Effector memory CD4-positive, alpha-beta T cell (primary cell): ENCODE measurements around the gene ALDH2.

Source experiments
- DNase-seq, 3 donors: peaks; one replicate each; pipeline ENCODE4 v3.0.0-alpha.2; 2020
- H3K27ac ChIP-seq: 2 replicates; pipeline ENCODE4 v1.7.0; 2013; ENCODE audit warnings: mild to moderate bottlenecking, low read length, moderate library complexity; ENCODE audit not compliant: insufficient read depth, poor library complexity, severe bottlenecking
- H3K27me3 ChIP-seq: replicated peaks from 2 replicates; pipeline ENCODE4 v1.7.0; 2013; ENCODE audit warnings: mild to moderate bottlenecking, low read length; ENCODE audit not compliant: insufficient read depth, control insufficient read depth, poor library complexity, severe bottlenecking
- H3K36me3 ChIP-seq: 2 replicates; pipeline ENCODE4 v1.7.0; 2013; ENCODE audit warnings: mild to moderate bottlenecking, low read length, moderate library complexity; ENCODE audit not compliant: control insufficient read depth, insufficient read depth
- H3K4me1 ChIP-seq: 2 replicates; pipeline ENCODE4 v1.7.0; 2013; ENCODE audit warnings: low read length, mild to moderate bottlenecking; ENCODE audit not compliant: control insufficient read depth, insufficient read depth, poor library complexity, severe bottlenecking
- H3K4me3 ChIP-seq: 2 replicates; pipeline ENCODE4 v1.7.0; 2013; ENCODE audit warnings: low read length, low read depth, mild to moderate bottlenecking; ENCODE audit not compliant: insufficient read depth, poor library complexity, severe bottlenecking
- H3K9me3 ChIP-seq: 2 replicates; pipeline ENCODE4 v1.7.0; 2013; ENCODE audit warnings: mild to moderate bottlenecking, low read length, moderate library complexity; ENCODE audit not compliant: control insufficient read depth

ALDH2 gene

DNA sequence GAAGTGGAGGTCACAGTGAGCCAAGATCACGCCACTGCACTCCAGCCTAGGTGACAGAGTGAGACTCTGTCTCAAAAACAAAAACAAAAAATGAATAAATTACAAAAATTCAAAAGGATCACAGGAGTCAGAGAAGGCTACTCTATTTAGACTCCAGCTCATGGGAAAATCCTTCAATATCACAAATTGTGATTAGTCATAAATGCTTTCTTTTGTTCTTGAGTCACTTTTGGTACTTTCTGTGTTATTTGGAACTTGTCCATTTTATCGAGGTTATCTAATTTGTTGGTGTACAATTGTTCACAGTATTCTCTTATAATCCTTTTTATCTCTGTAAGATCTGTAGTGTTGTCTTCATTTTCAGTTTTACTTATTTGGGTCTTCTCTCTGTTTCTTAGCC, 18.9 kb downstream of the ALDH2 start:
- no peaks in the 10 kb centered on the region for H3K27me3 ChIP-seq
- no peaks in the 10 kb centered on the region for H3K4me1 ChIP-seq
- no peaks in the 10 kb centered on the region for H3K36me3 ChIP-seq
- no peak overlapping the region for H3K4me3 ChIP-seq
- no peak overlapping the region for H3K27ac ChIP-seq
- DNase-seq, result no peak
- no peaks in the 10 kb centered on the region for H3K9me3 ChIP-seq

DNA sequence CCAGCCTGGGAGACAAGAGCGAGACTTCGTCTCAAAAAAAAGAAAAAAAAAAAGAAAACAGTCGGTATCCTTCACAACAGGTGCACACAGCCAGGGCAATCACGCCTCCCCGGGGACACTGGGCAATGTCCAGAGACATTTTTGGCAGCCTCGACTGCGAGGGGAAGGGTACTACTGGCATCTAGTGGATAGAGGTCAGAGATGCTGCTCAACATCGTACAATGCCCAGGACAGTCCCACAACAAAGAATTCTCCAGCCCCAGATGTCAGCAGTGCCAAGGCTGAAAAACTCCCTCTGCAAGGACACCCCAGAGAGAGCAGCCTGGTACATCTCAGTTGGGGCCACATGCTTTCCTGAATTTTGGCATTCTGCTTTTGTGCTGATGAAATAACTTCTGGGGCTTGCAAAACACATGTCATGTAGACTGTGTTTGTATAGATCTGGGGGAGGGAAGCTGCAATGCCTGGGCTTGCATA, 21.5 kb downstream of the ALDH2 start:
- no peak overlapping the region for H3K4me3 ChIP-seq
- H3K27ac ChIP-seq, result no peak overlapping the region
- no peaks in the 10 kb centered on the region for H3K9me3 ChIP-seq
- H3K4me1 ChIP-seq, result no peaks in the 10 kb centered on the region
- no peaks in the 10 kb centered on the region for H3K27me3 ChIP-seq
- no peak for DNase-seq
- H3K36me3 ChIP-seq, result no peaks in the 10 kb centered on the region

DNA sequence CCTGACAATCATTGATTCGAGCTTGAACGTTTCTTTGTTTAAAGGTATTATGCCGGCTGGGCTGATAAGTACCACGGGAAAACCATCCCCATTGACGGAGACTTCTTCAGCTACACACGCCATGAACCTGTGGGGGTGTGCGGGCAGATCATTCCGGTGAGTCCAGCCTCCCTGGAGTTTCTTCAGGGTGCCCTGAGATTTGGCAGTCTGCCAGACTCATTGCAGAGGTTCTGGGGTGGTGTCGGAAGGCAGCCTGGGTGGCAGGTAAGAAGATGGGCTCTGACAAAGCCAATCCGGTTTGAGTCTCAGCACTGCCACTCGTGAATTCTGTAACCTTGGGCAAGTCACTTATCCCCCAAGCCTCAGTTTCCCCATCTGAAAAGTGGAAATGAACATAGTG, 23.0 kb downstream of the ALDH2 start:
- no peaks in the 10 kb centered on the region for H3K36me3 ChIP-seq

DNA sequence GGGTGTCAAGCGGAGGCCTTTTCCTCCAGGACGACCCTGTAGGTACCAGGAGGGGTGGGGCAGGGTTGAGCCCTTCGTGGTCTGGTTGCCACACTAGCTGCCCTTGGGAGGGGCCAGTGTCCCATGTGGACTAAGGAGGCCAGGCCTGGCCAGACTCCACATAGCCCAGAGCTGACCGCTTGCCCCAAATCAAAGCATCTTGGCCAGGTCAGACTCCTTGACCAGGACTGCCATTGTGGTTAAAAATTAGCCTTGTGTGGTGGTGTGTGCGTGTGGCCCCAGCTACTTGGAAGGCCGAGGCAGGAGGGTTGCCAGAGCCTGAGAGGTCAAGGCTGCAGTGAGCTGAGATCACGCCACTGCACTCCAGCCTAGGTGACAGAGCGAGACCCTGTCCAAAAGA, 24.8 kb downstream of the ALDH2 start:
- no peak for DNase-seq
- Histone ChIP-seq H3K4me1 (no peaks in the 10 kb centered on the region), H3K27me3 (no peaks in the 10 kb centered on the region), H3K36me3 (no peaks in the 10 kb centered on the region), H3K27ac (no peak overlapping the region), H3K9me3 (no peaks in the 10 kb centered on the region), H3K4me3 (no peak overlapping the region)

More for the DNA sequence above, 23.0 kb downstream of the ALDH2 start:
- Histone ChIP-seq H3K4me1 (no peaks in the 10 kb centered on the region), H3K4me3 (no peak overlapping the region), H3K27me3 (no peaks in the 10 kb centered on the region), H3K27ac (no peak overlapping the region), H3K9me3 (no peaks in the 10 kb centered on the region)
- DNase-seq, result no peak

DNA sequence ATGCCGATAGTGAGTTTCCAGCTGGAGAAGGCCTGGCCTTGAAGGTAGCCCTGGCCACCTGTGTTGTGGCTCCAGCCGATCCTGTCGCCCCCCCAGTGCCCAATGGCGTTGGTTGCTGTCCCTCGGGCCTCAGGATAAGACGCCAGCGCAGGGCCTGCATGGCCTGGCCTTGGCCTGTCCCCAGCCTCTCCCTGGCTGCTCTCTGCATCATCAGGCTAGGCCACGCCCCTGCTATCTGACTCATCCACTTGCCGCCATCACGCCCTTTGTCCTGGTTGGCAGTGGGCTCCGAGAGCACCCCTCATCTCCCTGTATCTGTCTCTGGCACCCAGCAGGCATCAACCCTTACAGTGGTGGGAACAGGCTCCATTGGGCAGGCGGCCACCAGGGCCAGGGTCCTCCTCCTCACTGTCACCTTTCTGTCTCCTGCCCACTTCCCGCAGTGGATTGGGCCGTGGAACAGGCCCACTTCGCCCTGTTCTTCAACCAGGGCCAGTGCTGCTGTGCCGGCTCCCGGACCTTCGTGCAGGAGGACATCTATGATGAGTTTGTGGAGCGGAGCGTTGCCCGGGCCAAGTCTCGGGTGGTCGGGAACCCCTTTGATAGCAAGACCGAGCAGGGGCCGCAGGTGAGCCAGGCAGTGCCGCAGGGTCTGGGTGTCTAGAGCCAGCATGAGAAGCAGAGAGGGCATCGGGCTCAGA, 25.6 kb downstream of the ALDH2 start:
- no peaks in the 10 kb centered on the region for H3K27me3 ChIP-seq
- no peaks in the 10 kb centered on the region for H3K4me1 ChIP-seq
- no peaks in the 10 kb centered on the region for H3K36me3 ChIP-seq
- H3K27ac ChIP-seq, result no peak overlapping the region
- H3K9me3 ChIP-seq, result no peaks in the 10 kb centered on the region
- no peak overlapping the region for H3K4me3 ChIP-seq
- no peak for DNase-seq

DNA sequence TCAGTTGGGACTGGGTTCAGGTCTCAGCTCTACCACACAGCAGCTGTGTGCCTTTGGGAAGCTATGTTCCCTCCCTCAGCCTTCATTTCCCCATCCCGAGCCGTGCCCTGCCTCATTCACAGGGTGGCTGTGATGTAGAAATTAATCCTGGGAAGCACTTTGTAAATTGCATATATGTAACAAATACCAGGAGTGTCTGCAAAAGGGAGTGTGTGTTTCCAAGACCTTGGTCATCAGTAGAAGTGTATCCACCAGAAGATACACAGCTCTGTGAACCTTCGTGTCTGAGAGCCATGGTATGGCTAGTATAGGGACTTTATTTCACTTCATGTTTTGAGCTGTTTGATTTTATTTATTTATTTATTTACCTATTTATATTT, 26.1 kb downstream of the ALDH2 start:
- Histone ChIP-seq H3K27me3 (no peaks in the 10 kb centered on the region), H3K4me3 (no peak overlapping the region), H3K9me3 (no peaks in the 10 kb centered on the region), H3K4me1 (no peaks in the 10 kb centered on the region), H3K36me3 (no peaks in the 10 kb centered on the region), H3K27ac (no peak overlapping the region)
- no peak for DNase-seq

DNA sequence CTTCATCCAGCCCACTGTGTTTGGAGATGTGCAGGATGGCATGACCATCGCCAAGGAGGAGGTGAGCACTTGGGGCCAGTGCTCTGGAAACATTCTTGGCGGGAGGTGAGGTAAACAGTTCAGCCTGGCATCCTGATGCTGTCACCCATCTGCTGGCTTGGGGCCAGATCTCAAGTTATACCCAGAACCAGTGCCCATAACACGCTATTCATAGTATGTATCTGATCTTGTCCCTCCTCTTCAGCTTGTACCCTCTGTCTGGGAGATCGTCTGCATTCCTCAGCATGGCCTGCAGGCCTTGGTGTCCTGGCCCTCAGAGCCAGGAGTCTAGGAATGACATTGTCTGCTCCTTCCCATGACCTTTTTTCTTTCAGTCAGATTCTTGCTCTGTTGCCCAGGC, 31.4 kb downstream of the ALDH2 start:
- no peaks in the 10 kb centered on the region for H3K9me3 ChIP-seq
- no peak overlapping the region for H3K4me3 ChIP-seq
- DNase-seq, result no peak
- H3K4me1 ChIP-seq, result no peaks in the 10 kb centered on the region
- H3K27me3 ChIP-seq, result no peaks in the 10 kb centered on the region
- no peaks in the 10 kb centered on the region for H3K36me3 ChIP-seq
- no peak overlapping the region for H3K27ac ChIP-seq

DNA sequence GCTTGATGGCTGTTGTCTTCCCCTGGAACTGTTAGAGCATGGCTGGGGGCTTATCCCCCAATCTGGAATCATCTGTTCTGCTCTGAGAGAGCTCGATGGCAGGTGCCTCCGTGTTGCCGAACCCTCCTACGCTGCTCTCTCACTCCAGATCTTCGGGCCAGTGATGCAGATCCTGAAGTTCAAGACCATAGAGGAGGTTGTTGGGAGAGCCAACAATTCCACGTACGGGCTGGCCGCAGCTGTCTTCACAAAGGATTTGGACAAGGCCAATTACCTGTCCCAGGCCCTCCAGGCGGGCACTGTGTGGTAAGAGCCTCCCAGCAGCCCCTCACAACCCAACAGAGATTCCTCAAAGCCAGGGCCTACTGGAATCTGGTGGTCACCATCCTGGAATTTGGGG, 33.0 kb downstream of the ALDH2 start:
- DNase-seq, result no peak

DNA sequence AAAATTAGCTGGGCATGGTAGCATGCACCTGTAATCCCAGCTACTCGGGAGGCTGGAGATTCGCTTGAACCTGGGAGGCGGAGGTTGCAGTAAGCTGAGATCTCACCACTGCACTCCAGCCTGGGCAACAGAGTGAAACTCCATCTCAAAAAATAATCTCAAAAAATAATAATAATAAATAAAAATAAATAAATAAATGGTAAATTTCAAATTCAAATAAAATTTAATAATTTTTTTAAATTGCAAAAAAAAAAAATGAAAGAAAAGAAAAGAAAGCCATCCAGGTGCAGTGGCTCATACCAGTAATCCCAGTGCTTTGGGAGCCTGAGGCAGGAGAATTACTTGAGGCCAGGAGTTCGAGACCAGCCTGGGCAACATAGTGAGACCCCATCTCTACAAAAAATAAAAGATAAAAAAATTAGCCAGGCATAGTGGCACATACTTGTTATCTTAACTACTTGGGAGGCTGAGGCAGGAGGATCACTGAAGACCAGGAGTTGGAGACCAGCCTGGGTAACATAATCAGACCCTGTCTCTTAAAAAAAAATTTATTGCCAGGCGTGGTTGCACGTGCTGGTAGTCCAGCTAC, 36.4 kb downstream of the ALDH2 start:
- Histone ChIP-seq H3K36me3 (no peaks in the 10 kb centered on the region), H3K4me3 (no peak overlapping the region), H3K9me3 (no peaks in the 10 kb centered on the region), H3K4me1 (no peaks in the 10 kb centered on the region), H3K27me3 (no peaks in the 10 kb centered on the region), H3K27ac (no peak overlapping the region)
- no peak for DNase-seq

More for the DNA sequence above, 33.0 kb downstream of the ALDH2 start:
- H3K9me3 ChIP-seq, result no peaks in the 10 kb centered on the region
- no peaks in the 10 kb centered on the region for H3K27me3 ChIP-seq
- no peak overlapping the region for H3K27ac ChIP-seq
- H3K36me3 ChIP-seq, result no peaks in the 10 kb centered on the region
- H3K4me3 ChIP-seq, result no peak overlapping the region
- H3K4me1 ChIP-seq, result no peaks in the 10 kb centered on the region

DNA sequence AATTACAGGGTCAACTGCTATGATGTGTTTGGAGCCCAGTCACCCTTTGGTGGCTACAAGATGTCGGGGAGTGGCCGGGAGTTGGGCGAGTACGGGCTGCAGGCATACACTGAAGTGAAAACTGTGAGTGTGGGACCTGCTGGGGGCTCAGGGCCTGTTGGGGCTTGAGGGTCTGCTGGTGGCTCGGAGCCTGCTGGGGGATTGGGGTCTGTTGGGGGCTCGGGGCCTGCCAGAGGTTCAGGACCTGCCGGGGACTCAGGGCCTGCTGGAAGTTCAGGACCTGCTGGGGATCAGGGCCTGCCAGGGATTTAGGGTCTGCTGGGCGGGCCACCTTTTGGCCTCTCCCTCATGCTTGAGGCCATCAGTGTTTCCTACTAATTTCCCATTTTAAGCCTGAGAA, 37.1 kb downstream of the ALDH2 start:
- Histone ChIP-seq H3K36me3 (no peaks in the 10 kb centered on the region), H3K27me3 (no peaks in the 10 kb centered on the region), H3K4me3 (no peak overlapping the region), H3K27ac (no peak overlapping the region), H3K4me1 (no peaks in the 10 kb centered on the region), H3K9me3 (no peaks in the 10 kb centered on the region)
- no peak for DNase-seq
